Gastroesophageal sphincter (tissue), 3 donors: ENCODE measurements around the gene DNTT.

ENCODE experiments used
- EP300 ChIP-seq: sonication (generic); formaldehyde crosslinking; IDR thresholded peaks from one replicate; pipeline ENCODE4 v1.6.1; 2017; ENCODE audit warnings: antibody characterized with exemption, mild to moderate bottlenecking
- POLR2A ChIP-seq, 2 donors: fragments of 450-650 bp; IDR thresholded peaks; one replicate each; pipeline ENCODE4 v1.6.1; 2017; ENCODE audit warnings: antibody characterized with exemption in 2 of 2, mild to moderate bottlenecking in 2 of 2, moderate library complexity in 1 of 2
- TF ChIP-seq, protein P1 (sequence below), 4 experiments: fragments of 200-600 bp in 2 of 4; fragments of 450-650 bp in 2 of 4; sonication (generic) in 1 of 4; IDR thresholded peaks; one replicate each; pipeline ENCODE4 v1.5.1; 2017 to 2019; ENCODE audit warnings: antibody characterized with exemption in 4 of 4, mild to moderate bottlenecking in 2 of 4, moderate library complexity in 2 of 4

DNA sequence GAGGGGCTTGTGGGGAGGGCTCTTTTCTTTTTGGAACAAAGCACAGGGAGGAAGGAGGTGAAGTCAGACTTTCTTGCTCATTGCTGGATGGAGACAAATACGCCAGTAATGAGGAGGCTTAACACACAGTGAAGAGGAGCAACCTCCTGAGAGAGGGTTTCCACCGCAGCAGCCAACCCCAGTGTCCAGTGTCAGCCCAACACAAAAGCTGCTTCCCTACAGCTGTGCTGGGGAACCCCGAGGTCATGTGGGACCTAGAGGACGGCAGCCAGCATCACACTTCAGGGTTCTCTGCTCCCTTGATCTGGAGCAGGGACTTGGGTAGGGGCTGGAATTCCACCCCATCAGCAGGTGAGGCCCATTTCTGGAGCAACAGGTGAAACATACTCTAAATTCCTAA is 40.6 kb upstream of the DNTT start:
- TF ChIP-seq, protein P1, sequence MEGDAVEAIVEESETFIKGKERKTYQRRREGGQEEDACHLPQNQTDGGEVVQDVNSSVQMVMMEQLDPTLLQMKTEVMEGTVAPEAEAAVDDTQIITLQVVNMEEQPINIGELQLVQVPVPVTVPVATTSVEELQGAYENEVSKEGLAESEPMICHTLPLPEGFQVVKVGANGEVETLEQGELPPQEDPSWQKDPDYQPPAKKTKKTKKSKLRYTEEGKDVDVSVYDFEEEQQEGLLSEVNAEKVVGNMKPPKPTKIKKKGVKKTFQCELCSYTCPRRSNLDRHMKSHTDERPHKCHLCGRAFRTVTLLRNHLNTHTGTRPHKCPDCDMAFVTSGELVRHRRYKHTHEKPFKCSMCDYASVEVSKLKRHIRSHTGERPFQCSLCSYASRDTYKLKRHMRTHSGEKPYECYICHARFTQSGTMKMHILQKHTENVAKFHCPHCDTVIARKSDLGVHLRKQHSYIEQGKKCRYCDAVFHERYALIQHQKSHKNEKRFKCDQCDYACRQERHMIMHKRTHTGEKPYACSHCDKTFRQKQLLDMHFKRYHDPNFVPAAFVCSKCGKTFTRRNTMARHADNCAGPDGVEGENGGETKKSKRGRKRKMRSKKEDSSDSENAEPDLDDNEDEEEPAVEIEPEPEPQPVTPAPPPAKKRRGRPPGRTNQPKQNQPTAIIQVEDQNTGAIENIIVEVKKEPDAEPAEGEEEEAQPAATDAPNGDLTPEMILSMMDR (IDR thresholded peaks at IDR 0.05), result no peak
- TF ChIP-seq EP300, result no peak
- TF ChIP-seq POLR2A (IDR thresholded peaks at IDR 0.05), result no peak
